GM12878 (cell line): ENCODE measurements around the gene CLEC16A. TPM values are rescaled to one million over a fixed set of nuclear protein-coding genes. Genes with fewer than 3 reads are reported as not detected.

Experiments used
- ATAC-seq: fragments of 200-7000 bp; cut with Tn5 transposase; 3 replicates; pipeline ENCODE4 v1.9.1; 2020; ENCODE audit warnings: mild to moderate bottlenecking, moderate library complexity
- BruUV-seq: library from RNA; stranded (reverse); fragments of 400-500 nt; replicated peaks from 2 replicates; lab custom pipeline; 2021; lab: Mats Ljungman, UMichigan
- CTCF ChIA-PET: fragments of 300-600 bp; sonication (Branson Sonifier 250); formaldehyde crosslinking; extraction: SDS; loops from one replicate; lab custom pipeline; 2021; ENCODE audit warnings: inconsistent platforms; lab: Yijun Ruan, JAX
- POLR2A ChIA-PET: fragments of 350-600 bp; formaldehyde crosslinking; extraction: SDS; loops from one replicate; lab custom pipeline; 2021; ENCODE audit warnings: inconsistent platforms; lab: Charles Lee
- RAD21 ChIA-PET: fragments of 300-600 bp; sonication (Branson Sonifier 250); formaldehyde crosslinking; loops from one replicate; lab custom pipeline; 2023; ENCODE audit warnings: antibody characterized with exemption; ENCODE audit not compliant: unreplicated experiment; lab: Charles Lee
- SMC1A ChIA-PET: fragments of 300-600 bp; sonication (Branson Sonifier 250); formaldehyde crosslinking; loops from one replicate; lab custom pipeline; 2023; ENCODE audit not compliant: unreplicated experiment, uncharacterized antibody; lab: Charles Lee
- DNase-seq: peaks from one replicate; pipeline ENCODE4 v3.0.0-alpha.2; 2011; ENCODE audit warnings: low read depth, low spot score
- FAIRE-seq: peaks from 3 replicates; lab custom pipeline; 2011; peaks lifted over from hg19 to GRCh38; lab: Jason Lieb, UNC
- H2AFZ ChIP-seq: 2 replicates; pipeline ENCODE4 v1.6.0; 2011; ENCODE audit warnings: low read depth, low read length, control low read depth; ENCODE audit not compliant: control insufficient read depth
- H3K27ac ChIP-seq: 2 replicates; pipeline ENCODE4 v1.5.1; 2011; ENCODE audit warnings: control low read depth; ENCODE audit not compliant: control insufficient read depth, insufficient read depth
- H3K27me3 ChIP-seq, 2 experiments: replicated peaks in 1 of 2; 2 replicates each; pipeline versions ENCODE4 v1.6.0 to v1.6.1; 2011; ENCODE audit warnings: low read length in 1 of 2; ENCODE audit not compliant: control insufficient read depth in 2 of 2, insufficient read depth in 2 of 2
- H3K36me3 ChIP-seq, 2 experiments: 2 replicates each; pipeline ENCODE4 v1.5.1; 2011; ENCODE audit warnings: low read length in 1 of 2; ENCODE audit not compliant: control insufficient read depth in 2 of 2, insufficient read depth in 2 of 2
- H3K4me1 ChIP-seq: 2 replicates; pipeline ENCODE4 v1.6.1; 2011; ENCODE audit warnings: mild to moderate bottlenecking, low read length, moderate library complexity, mixed read lengths; ENCODE audit not compliant: control insufficient read depth, insufficient read depth
- H3K4me2 ChIP-seq: 2 replicates; pipeline ENCODE4 v1.6.0; 2011; ENCODE audit warnings: control low read depth; ENCODE audit not compliant: control insufficient read depth, insufficient read depth
- H3K4me3 ChIP-seq: fragments of 200-600 bp; sonication (generic); 2 replicates; pipeline ENCODE4 v1.5.1; 2016
- H3K79me2 ChIP-seq: 2 replicates; pipeline ENCODE4 v1.6.0; 2011; ENCODE audit warnings: low read length; ENCODE audit not compliant: control insufficient read depth, insufficient read depth
- H3K9ac ChIP-seq: 2 replicates; pipeline ENCODE4 v1.8.0; 2011; ENCODE audit warnings: low read length, control low read depth, mixed read lengths; ENCODE audit not compliant: control insufficient read depth, insufficient read depth
- H3K9me3 ChIP-seq: replicated peaks from 3 replicates; pipeline ENCODE4 v1.5.1; 2011; ENCODE audit warnings: mild to moderate bottlenecking, low read length; ENCODE audit not compliant: control insufficient read depth, insufficient read depth
- H4K20me1 ChIP-seq: 2 replicates; pipeline ENCODE4 v1.6.0; 2011; ENCODE audit not compliant: control insufficient read depth, insufficient read depth
- CREM ChIP-seq: IDR thresholded peaks from 2 replicates; pipeline ENCODE4 v1.6.1; 2014; ENCODE audit warnings: antibody characterized with exemption, low read depth
- DPF2 ChIP-seq: fragments of 450-650 bp; IDR thresholded peaks from 2 replicates; pipeline ENCODE4 v1.6.1; 2017; ENCODE audit warnings: mild to moderate bottlenecking
- JUNB ChIP-seq: IDR thresholded peaks from 2 replicates; pipeline ENCODE4 v1.6.1; 2016; ENCODE audit warnings: antibody characterized with exemption, mild to moderate bottlenecking
- KDM1A ChIP-seq: fragments of 200-600 bp; sonication (generic); IDR thresholded peaks from 2 replicates; pipeline ENCODE4 v1.6.1; 2016; ENCODE audit warnings: borderline replicate concordance
- MEF2B ChIP-seq: fragments of 450-650 bp; IDR thresholded peaks from 2 replicates; pipeline ENCODE4 v1.6.1; 2018; ENCODE audit warnings: mild to moderate bottlenecking, moderate library complexity; ENCODE audit not compliant: partially characterized antibody, poor library complexity, severe bottlenecking
- RAD51 ChIP-seq: fragments of 450-650 bp; IDR thresholded peaks from 2 replicates; pipeline ENCODE4 v1.6.1; 2016; ENCODE audit warnings: moderate library complexity, mild to moderate bottlenecking, inconsistent platforms
- RUNX3 ChIP-seq: IDR thresholded peaks from 2 replicates; pipeline ENCODE4 v1.6.1; 2012; ENCODE audit warnings: low read length, inconsistent platforms
- SMARCA5 ChIP-seq: fragments of 450-650 bp; IDR thresholded peaks from 2 replicates; pipeline ENCODE4 v1.6.1; 2017; ENCODE audit warnings: mild to moderate bottlenecking
- TCF12 ChIP-seq: IDR thresholded peaks from 2 replicates; pipeline ENCODE4 v1.6.1; 2011; ENCODE audit warnings: low read depth, mild to moderate bottlenecking, low read length
- ZNF384 ChIP-seq: IDR thresholded peaks from 2 replicates; pipeline ENCODE4 v1.6.1; 2012; ENCODE audit warnings: low read depth, mild to moderate bottlenecking, low read length, improper control_type of control experiment, borderline replicate concordance
- WGBS: methylation state at CpG from one replicate; pipeline ENCODE4 v1.1.6; 2016; ENCODE audit warnings: low lambda C conversion rate; ENCODE audit not compliant: insufficient replicate concordance, insufficient coverage; ENCODE audit errors: missing lambda C conversion rate; 5-methylcytosine and 5-hydroxymethylcytosine counted together
- in situ Hi-C: fragments of 300-500 bp; cut with MboI; formaldehyde crosslinking; loops from 9 replicates; pipeline ENCODE4 v1.14.3; 2018; ENCODE audit warnings: mixed read lengths
- intact Hi-C: fragments of 100-400 bp; cut with micrococcal nuclease; formaldehyde crosslinking; loops from one replicate; pipeline ENCODE4 v1.14.2; 2022; ENCODE audit not compliant: unreplicated experiment
- polyA plus RNA-seq, 11 experiments: library from polyadenylated mRNA; depleted of rRNA in 4 of 11; unstranded in 6 of 11; stranded (reverse) in 5 of 11; fragments of >200 nt; fragmentation: Nextera tagmentation in 4 of 11; fragmentation: Illumina TruSeq in 1 of 11; extraction: Ambion mirVana in 4 of 11; extraction: Trizol in 1 of 11; gene quantifications; 1 replicate in 1 of 11; 2 replicates in 10 of 11; pipeline versions ENCODE4 v1.2.1 to v1.2.3, GENCODE V29; 2011 to 2016; ENCODE audit warnings: inconsistent platforms in 2 of 11, missing spikeins in 2 of 11, low read depth in 1 of 11
- total RNA-seq, 4 experiments: library from RNA; depleted of rRNA in 3 of 4; stranded (reverse); fragments of >200 nt in 3 of 4; fragmentation: Illumina TruSeq in 1 of 4; extraction: Trizol in 1 of 4; gene quantifications; 2 replicates each; pipeline versions ENCODE4 v1.2.1 to v1.2.3, GENCODE V29; 2013 to 2021
- TF ChIP-seq, protein P1 (sequence below): fragments of 450-650 bp; IDR thresholded peaks from 2 replicates; pipeline ENCODE4 v1.6.1; 2017; ENCODE audit warnings: antibody characterized with exemption, mild to moderate bottlenecking, moderate library complexity
- TF ChIP-seq, protein P2 (sequence below): IDR thresholded peaks from 2 replicates; pipeline ENCODE4 v1.6.1; 2012; ENCODE audit warnings: low read length, inconsistent platforms
- TF ChIP-seq, protein P3 (sequence below): fragments of 450-650 bp; IDR thresholded peaks from 2 replicates; pipeline ENCODE4 v1.6.1; 2017; ENCODE audit warnings: low read depth, mild to moderate bottlenecking, moderate library complexity
- TF ChIP-seq, protein P4 (sequence below): fragments of 450-650 bp; IDR thresholded peaks from 2 replicates; pipeline ENCODE4 v1.6.1; 2016; ENCODE audit warnings: mild to moderate bottlenecking

CLEC16A gene
- total and polyA plus RNA-seq, 10 of the 15 experiments (the other 5 are each of a cell fraction or from before 2014, with no cell fraction given), result 1.5 to 28.8 (median 19.2) TPM

DNA sequence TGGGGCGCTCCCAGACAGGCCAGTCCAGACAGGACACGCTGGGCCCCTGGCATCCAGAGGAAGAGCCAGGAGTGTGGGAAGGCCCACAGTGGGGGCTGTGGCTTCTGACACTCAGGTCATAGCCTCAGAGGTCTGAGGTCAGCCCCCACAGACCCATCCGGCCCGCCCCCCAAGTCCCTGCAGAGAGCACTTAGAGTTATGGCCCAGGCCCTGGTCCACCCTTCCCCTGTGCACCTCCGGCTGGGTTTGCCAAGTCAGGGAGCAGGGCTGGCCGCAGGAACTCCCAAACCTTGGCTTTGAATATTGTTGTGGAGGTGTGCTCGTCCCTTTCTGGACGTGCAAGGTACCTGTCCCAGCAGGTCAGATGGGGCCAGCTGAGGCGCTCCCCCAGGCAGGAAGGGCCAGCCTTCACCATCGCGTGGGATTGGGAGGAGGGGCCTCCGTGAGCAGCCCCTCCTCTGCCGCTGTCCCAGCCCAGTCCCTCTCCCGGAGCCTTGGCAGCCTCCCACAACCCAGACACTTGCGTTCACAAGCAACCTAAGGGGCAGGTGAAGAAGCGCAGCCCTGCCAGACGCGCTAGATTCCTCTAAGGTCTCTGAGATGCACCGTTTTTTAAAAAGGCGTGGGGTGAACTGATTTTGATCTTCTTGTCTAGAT lies 237.0 kb downstream of the CLEC16A start (continued):
- TF ChIP-seq SMARCA5, result peak; percentile 68; the same call in 1 of the 2 replicates
- TF ChIP-seq, protein P1, sequence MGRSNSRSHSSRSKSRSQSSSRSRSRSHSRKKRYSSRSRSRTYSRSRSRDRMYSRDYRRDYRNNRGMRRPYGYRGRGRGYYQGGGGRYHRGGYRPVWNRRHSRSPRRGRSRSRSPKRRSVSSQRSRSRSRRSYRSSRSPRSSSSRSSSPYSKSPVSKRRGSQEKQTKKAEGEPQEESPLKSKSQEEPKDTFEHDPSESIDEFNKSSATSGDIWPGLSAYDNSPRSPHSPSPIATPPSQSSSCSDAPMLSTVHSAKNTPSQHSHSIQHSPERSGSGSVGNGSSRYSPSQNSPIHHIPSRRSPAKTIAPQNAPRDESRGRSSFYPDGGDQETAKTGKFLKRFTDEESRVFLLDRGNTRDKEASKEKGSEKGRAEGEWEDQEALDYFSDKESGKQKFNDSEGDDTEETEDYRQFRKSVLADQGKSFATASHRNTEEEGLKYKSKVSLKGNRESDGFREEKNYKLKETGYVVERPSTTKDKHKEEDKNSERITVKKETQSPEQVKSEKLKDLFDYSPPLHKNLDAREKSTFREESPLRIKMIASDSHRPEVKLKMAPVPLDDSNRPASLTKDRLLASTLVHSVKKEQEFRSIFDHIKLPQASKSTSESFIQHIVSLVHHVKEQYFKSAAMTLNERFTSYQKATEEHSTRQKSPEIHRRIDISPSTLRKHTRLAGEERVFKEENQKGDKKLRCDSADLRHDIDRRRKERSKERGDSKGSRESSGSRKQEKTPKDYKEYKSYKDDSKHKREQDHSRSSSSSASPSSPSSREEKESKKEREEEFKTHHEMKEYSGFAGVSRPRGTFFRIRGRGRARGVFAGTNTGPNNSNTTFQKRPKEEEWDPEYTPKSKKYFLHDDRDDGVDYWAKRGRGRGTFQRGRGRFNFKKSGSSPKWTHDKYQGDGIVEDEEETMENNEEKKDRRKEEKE, result no peak
- TF ChIP-seq, all 136 proteins: peak for 7

DNA sequence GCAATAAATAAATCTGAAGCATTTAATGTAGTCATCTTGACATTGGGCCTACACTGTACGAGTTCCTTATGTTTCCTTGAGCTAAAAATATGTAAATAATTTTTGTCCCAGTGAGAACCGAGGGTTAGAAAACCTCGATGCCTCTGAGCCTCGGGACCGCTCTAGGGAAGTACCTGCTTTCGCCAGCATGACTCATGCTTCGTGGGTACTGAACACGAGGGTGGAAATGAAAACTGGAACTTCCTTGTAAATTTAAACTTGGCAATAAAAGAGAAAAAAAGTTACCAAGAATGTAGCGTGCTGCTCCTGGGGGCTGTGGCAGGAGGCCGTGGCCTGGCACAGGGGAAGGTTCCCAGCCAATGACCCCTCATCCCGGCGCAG lies 237.5 kb downstream of the CLEC16A start:
- Histone ChIP-seq H3K36me3 (no peaks in the 10 kb centered on the region; a peak in 2 of 4 replicates), H3K27ac (peak overlapping the region; percentile 81), H3K9ac (no peak overlapping the region; the same call in 1 of the 2 replicates), H3K4me2 (peak overlapping the region; percentile 63; the same call in 1 of the 2 replicates), H3K9me3 (no peaks in the 10 kb centered on the region), H3K4me3 (no peak overlapping the region), H3K79me2 (no peaks in the 10 kb centered on the region), H2AFZ (no peak overlapping the region), H4K20me1 (no peaks in the 10 kb centered on the region), H3K27me3 (no peaks in the 10 kb centered on the region), H3K4me1 (peaks cover 47% of the 10 kb centered on the region)
- ATAC-seq (peak; percentile 37), DNase-seq (peak; percentile 64), FAIRE-seq (no peak)
- ChIA-PET RAD21 (interaction anchor here (0.6 to 8.8 kb wide), 18 partner anchors 8 to 218 kb away, joined by 3 to 86 read pairs (median 5); partner anchors contain the start of gene SOCS1), SMC1A (interaction anchor here (0.7 to 4.9 kb wide), 15 partner anchors 19 to 231 kb away, joined by 3 to 35 read pairs (median 6); partner anchors contain the start of gene SOCS1), CTCF (interaction anchor here (1.3 to 3.5 kb wide), 6 partner anchors 19 to 218 kb away, joined by 3 to 18 read pairs (median 6); no protein-coding TSS in a partner anchor), POLR2A (interaction anchor here (0.8 to 6.4 kb wide), 9 partner anchors 9 to 81 kb away, joined by 3 to 48 read pairs (median 6); no protein-coding TSS in a partner anchor)
- no TSS peak for BruUV-seq
- whole genome bisulfite sequencing, result 12% methylated on average over 12 of the region's 12 CpGs
- intact Hi-C loops (loop anchor here (2.0 to 5.0 kb wide), 5 partner anchors 43 to 195 kb away; no protein-coding TSS in a partner anchor), in situ Hi-C loops (no loop called here)
- 0 out of 2 replicates have a peak, but pooled peaks have one; percentile 8 for TF ChIP-seq TCF12
- peak; percentile 45 for TF ChIP-seq JUNB
- no peak for TF ChIP-seq DPF2
- TF ChIP-seq RAD51, result peak; percentile 34; the same call in 1 of the 2 replicates
- TF ChIP-seq, protein P2, sequence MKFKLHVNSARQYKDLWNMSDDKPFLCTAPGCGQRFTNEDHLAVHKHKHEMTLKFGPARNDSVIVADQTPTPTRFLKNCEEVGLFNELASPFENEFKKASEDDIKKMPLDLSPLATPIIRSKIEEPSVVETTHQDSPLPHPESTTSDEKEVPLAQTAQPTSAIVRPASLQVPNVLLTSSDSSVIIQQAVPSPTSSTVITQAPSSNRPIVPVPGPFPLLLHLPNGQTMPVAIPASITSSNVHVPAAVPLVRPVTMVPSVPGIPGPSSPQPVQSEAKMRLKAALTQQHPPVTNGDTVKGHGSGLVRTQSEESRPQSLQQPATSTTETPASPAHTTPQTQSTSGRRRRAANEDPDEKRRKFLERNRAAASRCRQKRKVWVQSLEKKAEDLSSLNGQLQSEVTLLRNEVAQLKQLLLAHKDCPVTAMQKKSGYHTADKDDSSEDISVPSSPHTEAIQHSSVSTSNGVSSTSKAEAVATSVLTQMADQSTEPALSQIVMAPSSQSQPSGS, result 0 out of 2 replicates have a peak, but pooled peaks have one; percentile 53
- TF ChIP-seq, protein P3, sequence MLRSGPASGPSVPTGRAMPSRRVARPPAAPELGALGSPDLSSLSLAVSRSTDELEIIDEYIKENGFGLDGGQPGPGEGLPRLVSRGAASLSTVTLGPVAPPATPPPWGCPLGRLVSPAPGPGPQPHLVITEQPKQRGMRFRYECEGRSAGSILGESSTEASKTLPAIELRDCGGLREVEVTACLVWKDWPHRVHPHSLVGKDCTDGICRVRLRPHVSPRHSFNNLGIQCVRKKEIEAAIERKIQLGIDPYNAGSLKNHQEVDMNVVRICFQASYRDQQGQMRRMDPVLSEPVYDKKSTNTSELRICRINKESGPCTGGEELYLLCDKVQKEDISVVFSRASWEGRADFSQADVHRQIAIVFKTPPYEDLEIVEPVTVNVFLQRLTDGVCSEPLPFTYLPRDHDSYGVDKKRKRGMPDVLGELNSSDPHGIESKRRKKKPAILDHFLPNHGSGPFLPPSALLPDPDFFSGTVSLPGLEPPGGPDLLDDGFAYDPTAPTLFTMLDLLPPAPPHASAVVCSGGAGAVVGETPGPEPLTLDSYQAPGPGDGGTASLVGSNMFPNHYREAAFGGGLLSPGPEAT, result peak; percentile 83; the same call in 1 of the 2 replicates
- peak; percentile 22; the same call in 1 of the 2 replicates for TF ChIP-seq CREM
- TF ChIP-seq, protein P4, sequence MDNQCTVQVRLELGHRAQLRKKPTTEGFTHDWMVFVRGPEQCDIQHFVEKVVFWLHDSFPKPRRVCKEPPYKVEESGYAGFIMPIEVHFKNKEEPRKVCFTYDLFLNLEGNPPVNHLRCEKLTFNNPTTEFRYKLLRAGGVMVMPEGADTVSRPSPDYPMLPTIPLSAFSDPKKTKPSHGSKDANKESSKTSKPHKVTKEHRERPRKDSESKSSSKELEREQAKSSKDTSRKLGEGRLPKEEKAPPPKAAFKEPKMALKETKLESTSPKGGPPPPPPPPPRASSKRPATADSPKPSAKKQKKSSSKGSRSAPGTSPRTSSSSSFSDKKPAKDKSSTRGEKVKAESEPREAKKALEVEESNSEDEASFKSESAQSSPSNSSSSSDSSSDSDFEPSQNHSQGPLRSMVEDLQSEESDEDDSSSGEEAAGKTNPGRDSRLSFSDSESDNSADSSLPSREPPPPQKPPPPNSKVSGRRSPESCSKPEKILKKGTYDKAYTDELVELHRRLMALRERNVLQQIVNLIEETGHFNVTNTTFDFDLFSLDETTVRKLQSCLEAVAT, result no peak; the same call in 1 of the 2 replicates
- TF ChIP-seq MEF2B, result peak; percentile 70
- peak; percentile 9; the same call in 1 of the 2 replicates for TF ChIP-seq ZNF384
- TF ChIP-seq KDM1A, result no peak
- peak; percentile 68 for TF ChIP-seq RUNX3
